Liver (tissue), 9 donors: ENCODE data around the gene RHOXF2. TPM values are rescaled to one million over a fixed set of nuclear protein-coding genes. Genes with fewer than 3 reads are reported as not detected.
"Not testable (repeated sequence)": the region's sequence is repeated elsewhere in the genome, so short reads cannot be mapped to it uniquely, and the experiment has no call there.

Experiments
- DNase-seq: peaks from one replicate; pipeline ENCODE4 v3.0.0-alpha.2; 2017; ENCODE audit warnings: low spot score
- H3K27ac ChIP-seq, 2 donors: one replicate each; pipeline ENCODE4 v1.7.0; 2013; ENCODE audit warnings: inconsistent platforms in 2 of 2, low read length in 2 of 2, control low read depth in 1 of 2, low read depth in 1 of 2, mild to moderate bottlenecking in 1 of 2
- H3K27me3 ChIP-seq, 4 donors: one replicate each; pipeline versions ENCODE4 v1.6.1 to v1.7.0; 2013; ENCODE audit warnings: low read length in 3 of 4, inconsistent platforms in 1 of 4, mild to moderate bottlenecking in 1 of 4, moderate library complexity in 1 of 4; ENCODE audit not compliant: control insufficient read depth in 4 of 4, insufficient read depth in 4 of 4
- H3K36me3 ChIP-seq, 4 donors: one replicate each; pipeline versions ENCODE4 v1.6.1 to v1.7.0; 2013; ENCODE audit warnings: low read length in 3 of 4, mild to moderate bottlenecking in 3 of 4, low read depth in 1 of 4, moderate library complexity in 1 of 4; ENCODE audit not compliant: control insufficient read depth in 4 of 4, insufficient read depth in 3 of 4
- H3K4me1 ChIP-seq, 4 donors: one replicate each; pipeline versions ENCODE4 v1.6.1 to v1.7.0; 2013; ENCODE audit warnings: low read length in 3 of 4, mild to moderate bottlenecking in 3 of 4, moderate library complexity in 1 of 4; ENCODE audit not compliant: control insufficient read depth in 4 of 4, insufficient read depth in 4 of 4
- H3K4me3 ChIP-seq, 3 donors: one replicate each; pipeline versions ENCODE4 v1.6.1 to v1.7.0; 2013; ENCODE audit warnings: low read length in 3 of 3, control low read depth in 1 of 3, low read depth in 1 of 3, mild to moderate bottlenecking in 1 of 3
- H3K9ac ChIP-seq, 2 donors: one replicate each; pipeline ENCODE4 v1.7.0; 2013; ENCODE audit warnings: low read length in 2 of 2, mild to moderate bottlenecking in 2 of 2, moderate library complexity in 2 of 2, control low read depth in 1 of 2, low read depth in 1 of 2
- H3K9me3 ChIP-seq, 4 donors: one replicate each; pipeline versions ENCODE4 v1.6.1 to v1.7.0; 2013; ENCODE audit warnings: low read length in 3 of 4; ENCODE audit not compliant: control insufficient read depth in 4 of 4
- EGR1 ChIP-seq, 2 donors: IDR thresholded peaks; 2 replicates each; pipeline ENCODE4 v1.6.1; 2016 to 2018; ENCODE audit warnings: antibody characterized with exemption in 2 of 2, low read depth in 2 of 2
- GABPA ChIP-seq, 2 donors: IDR thresholded peaks in 1 of 2; conservative IDR thresholded peaks in 1 of 2; 2 replicates each; pipeline ENCODE4 v1.6.1; 2016; ENCODE audit warnings: antibody characterized with exemption in 2 of 2, mild to moderate bottlenecking in 1 of 2, moderate library complexity in 1 of 2
- HNF4A ChIP-seq, 2 donors: conservative IDR thresholded peaks; 2 replicates each; pipeline ENCODE4 v1.6.1; 2016; ENCODE audit warnings: antibody characterized with exemption in 2 of 2, mild to moderate bottlenecking in 2 of 2
- HNF4G ChIP-seq: IDR thresholded peaks from 2 replicates; pipeline ENCODE4 v1.6.1; 2016; ENCODE audit warnings: antibody characterized with exemption
- JUND ChIP-seq, 2 donors: IDR thresholded peaks; 2 replicates each; pipeline ENCODE4 v1.6.1; 2016; ENCODE audit warnings: antibody characterized with exemption in 2 of 2
- MAX ChIP-seq: IDR thresholded peaks from 2 replicates; pipeline ENCODE4 v1.6.1; 2016; ENCODE audit warnings: antibody characterized with exemption
- NR2F2 ChIP-seq: IDR thresholded peaks from 2 replicates; pipeline ENCODE4 v1.6.1; 2016; ENCODE audit warnings: antibody characterized with exemption
- REST ChIP-seq: IDR thresholded peaks from 2 replicates; pipeline ENCODE4 v1.6.1; 2016; ENCODE audit warnings: antibody characterized with exemption, mild to moderate bottlenecking
- YY1 ChIP-seq: IDR thresholded peaks from 2 replicates; pipeline ENCODE4 v1.6.1; 2016; ENCODE audit warnings: antibody characterized with exemption, mild to moderate bottlenecking
- WGBS: extraction: QIAGEN DNeasy Blood & Tissue Kit; methylation state at CpG from one replicate; pipeline ENCODE4 v1.1.7; 2013; 5-methylcytosine and 5-hydroxymethylcytosine counted together
- polyA plus RNA-seq, 2 donors: library from polyadenylated mRNA; stranded (reverse) in 1 of 2; unstranded in 1 of 2; fragments of 200-250 nt in 1 of 2; fragments of >200 nt in 1 of 2; fragmentation: Nextera tagmentation in 1 of 2; extraction: Ambion mirVana in 1 of 2; gene quantifications; one replicate each; pipeline versions ENCODE4 v1.2.1 to v1.2.3, GENCODE V29; 2013 to 2015
- total RNA-seq, 2 donors: library from RNA; depleted of rRNA; stranded (reverse); fragments of >200 nt; gene quantifications; one replicate each; pipeline ENCODE4 v1.2.3, GENCODE V29; 2014
- donor health status: healthy.
- donor health status: healthy.
- donor health status: healthy.
- donor health status: healthy.
- donor health status: healthy.

Gene RHOXF2
- total and polyA plus RNA-seq, 4 donors = not detected

- not testable (repeated sequence) for H3K27me3 ChIP-seq, H3K27ac ChIP-seq, H3K9me3 ChIP-seq, DNase-seq, H3K36me3 ChIP-seq, H3K4me1 ChIP-seq, H3K9ac ChIP-seq, H3K4me3 ChIP-seq
- WGBS = no CpG with 5 or more reads among the region's 6 CpGs
Observed at GRCh38 chrX:120195786-120196185, 37.4 kb downstream of the RHOXF2 start.

GRCh38 chrX:120196626-120197283 is 38.3 kb downstream of the RHOXF2 start:
- H3K4me3 ChIP-seq, H3K27ac ChIP-seq, H3K27me3 ChIP-seq, H3K9ac ChIP-seq, DNase-seq, H3K9me3 ChIP-seq, H3K4me1 ChIP-seq, H3K36me3 ChIP-seq: not testable (repeated sequence)
- no CpG with 5 or more reads among the region's 8 CpGs for WGBS

- H3K36me3 ChIP-seq = no peaks in the 10 kb centered on the region
- no peak for DNase-seq
- TF ChIP-seq YY1 (no peak), JUND (IDR thresholded peaks at IDR 0.05) (no peak), EGR1 (IDR thresholded peaks at IDR 0.05; ENCODE audit: low read depth in 2 of 2) (no peak), NR2F2 (no peak), HNF4A (conservative IDR thresholded peaks at IDR 0.05) (no peak), REST (no peak), GABPA (IDR thresholded peaks at IDR 0.05 in 1 of 2, conservative IDR thresholded peaks at IDR 0.05 in 1 of 2) (no peak), MAX (no peak), HNF4G (no peak)
- no peaks in the 10 kb centered on the region for H3K4me1 ChIP-seq
- no peak overlapping the region for H3K27ac ChIP-seq
- 98% methylated on average over 11 of the region's 11 CpGs for WGBS
- H3K9ac ChIP-seq = no peak overlapping the region
- H3K4me3 ChIP-seq = no peak overlapping the region
- H3K27me3 ChIP-seq = peaks cover 0 to 3% (median 0%) of the 10 kb centered on the region in 4 donors
- H3K9me3 ChIP-seq = no peaks in the 10 kb centered on the region
Observed at GRCh38 chrX:120200851-120201250, 42.4 kb downstream of the RHOXF2 start.
